Right renal cortex interstitium (tissue), 3 donors: ENCODE measurements around the gene TFCP2L1. TPM values are rescaled to one million over a fixed set of nuclear protein-coding genes. Genes with fewer than 3 reads are reported as not detected.

Source experiments
- DNase-seq, 3 donors: peaks; one replicate each; pipeline ENCODE4 v3.0.0-alpha.2; 2013; ENCODE audit warnings: low read depth in 3 of 3, low spot score in 2 of 3
- polyA plus RNA-seq, 3 donors: library from polyadenylated mRNA; unstranded; fragments of 120-200 nt; gene quantifications; one replicate each; pipeline ENCODE4 v1.2.1, GENCODE V29; 2013; ENCODE audit not compliant: insufficient read length in 3 of 3

TFCP2L1 gene
- polyA plus RNA-seq, 3 donors: 57.6 to 63.5 (median 62.1) TPM

DNA sequence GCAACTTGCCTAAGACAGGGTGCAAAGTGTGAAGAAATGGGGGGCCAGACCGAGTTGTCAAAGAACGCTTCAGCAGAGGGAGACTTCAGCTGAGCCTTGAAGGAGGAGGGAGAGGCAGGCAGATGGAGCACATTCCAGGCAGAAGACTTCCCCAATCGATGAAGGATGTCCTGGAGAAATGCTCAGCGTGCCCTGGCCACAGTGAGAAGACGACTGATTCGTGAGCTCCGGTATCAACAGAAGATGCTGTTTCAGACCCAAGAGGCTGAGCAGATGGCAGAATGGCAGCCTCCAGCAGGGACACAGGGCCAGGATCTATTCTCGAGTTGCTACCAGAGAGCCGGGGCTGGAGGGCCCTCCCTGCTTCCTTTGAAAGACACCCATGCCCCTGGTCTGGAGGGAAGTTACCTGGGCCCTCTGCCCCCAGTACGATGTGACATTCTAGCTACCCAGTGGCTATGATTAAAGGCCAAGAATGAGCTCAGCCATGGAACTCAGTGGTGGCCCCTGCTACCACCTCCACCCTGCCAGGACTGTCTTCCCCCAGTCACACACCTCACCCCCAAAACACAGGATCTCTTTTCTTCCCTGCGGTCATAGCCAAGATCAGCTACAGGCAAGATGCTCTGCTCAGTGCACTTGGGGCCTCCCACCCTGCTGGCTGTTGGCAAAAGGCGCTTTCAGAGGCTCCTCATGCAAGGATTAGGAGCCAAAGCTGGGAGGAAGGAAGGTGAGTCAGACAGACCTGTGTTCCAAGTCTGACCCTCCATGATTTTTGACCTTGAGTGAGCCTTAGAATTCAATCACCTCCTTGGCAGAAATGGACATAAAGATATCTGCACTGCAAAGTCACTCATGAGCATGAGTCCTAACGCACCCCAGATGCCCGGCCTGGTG is 84.3 kb downstream of the TFCP2L1 start:
- DNase-seq: no peak

DNA sequence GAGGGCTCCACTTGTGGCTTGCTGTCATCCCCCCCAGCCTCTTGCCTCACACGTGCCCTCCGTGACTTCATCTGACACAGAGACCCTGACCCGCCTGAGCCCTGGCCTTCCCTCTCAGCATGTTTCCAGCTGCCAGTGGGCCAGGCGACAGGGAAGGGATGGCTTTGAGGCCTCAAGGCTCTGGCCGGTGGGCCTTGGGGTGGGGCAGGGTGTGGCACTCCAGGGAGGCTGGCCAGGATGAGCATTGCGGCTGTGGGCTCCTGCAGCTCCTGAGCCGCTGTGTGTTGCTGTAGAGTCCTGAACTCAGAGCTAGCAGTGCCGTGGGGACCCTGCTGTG is 85.0 kb downstream of the TFCP2L1 start:
- no peak for DNase-seq

DNA sequence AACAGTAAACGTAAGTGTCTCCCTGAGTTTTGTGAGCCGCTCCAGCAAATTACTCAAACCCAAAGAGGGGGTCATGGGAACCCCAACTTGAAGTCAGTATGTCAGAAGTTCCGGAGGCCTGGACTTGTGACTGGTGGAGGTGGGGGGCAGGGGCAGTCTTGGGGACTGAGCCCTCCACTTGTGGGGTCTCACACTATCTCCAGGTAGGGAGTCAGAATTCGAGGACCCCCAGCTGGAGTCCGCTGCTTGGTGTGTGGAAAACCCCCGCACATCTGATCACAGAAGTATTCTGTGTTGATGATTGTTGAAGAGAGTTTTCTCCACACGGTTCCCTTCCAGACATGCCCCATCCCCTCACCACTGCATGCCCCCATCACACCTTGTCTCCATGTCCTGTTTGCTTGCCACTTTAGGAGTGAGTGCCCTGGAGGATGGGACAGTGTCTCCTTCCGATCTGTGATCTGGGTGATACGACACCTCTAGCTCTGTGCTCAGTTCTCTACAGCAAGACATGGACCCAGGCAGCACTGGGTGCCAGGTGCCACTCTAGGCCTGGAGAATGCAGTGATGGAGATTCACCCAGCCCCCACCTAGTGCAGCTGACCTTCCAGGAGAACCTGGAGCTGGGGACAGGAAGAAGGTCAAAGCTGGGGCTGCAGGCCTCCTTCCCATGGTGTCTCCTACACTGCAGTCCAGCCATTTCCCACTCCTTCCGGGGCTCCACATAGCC is 85.6 kb downstream of the TFCP2L1 start:
- DNase-seq: no peak

DNA sequence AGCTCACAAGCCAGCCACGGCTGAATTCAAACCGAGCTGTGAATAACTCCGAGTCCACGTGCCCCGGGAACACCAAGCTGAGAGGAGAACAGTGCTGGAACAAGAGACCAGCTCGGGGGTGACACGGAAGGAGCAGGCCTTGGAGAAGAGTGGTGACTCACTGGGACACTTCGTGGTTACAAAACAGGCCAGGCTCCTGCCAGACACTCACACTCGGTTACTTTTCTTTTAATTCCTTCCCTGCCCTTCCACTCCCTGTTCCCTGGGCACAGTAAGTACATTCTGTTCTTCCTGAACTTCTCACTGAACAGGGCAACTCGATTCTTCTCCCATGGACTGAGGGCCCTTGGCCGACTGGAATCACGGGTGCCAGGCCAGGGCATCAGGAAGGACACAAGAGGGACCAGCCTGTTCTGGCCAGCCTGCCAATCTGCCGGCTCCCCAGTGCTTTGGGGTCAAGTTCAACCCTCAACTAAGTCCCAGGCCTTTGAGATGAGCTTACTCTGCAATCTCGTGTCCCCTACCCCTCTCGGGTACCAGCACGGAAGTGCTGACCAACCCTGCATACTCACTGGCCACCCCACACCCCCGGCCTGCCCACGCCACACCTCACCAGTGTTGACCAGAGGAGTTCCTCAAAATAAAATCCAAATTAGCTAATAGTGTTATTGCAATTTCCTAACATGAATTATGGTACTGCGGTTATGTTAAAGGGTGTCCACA is 87.5 kb downstream of the TFCP2L1 start:
- DNase-seq: no peak

DNA sequence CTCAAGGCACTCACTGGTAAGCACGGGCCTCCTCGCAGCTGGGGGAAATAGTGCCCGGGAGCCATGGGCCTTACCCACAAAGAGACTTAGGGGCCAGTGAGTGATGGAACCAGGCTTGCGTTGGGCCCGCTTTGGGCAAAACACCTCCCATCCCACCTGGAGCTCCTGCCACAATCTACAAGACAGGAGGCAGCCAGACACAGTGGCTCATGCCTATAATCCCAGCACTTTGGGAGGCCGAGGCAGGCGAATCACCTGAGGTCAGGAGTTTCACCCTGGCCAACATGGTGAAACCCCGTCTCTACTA is 88.2 kb downstream of the TFCP2L1 start:
- DNase-seq: no peak

DNA sequence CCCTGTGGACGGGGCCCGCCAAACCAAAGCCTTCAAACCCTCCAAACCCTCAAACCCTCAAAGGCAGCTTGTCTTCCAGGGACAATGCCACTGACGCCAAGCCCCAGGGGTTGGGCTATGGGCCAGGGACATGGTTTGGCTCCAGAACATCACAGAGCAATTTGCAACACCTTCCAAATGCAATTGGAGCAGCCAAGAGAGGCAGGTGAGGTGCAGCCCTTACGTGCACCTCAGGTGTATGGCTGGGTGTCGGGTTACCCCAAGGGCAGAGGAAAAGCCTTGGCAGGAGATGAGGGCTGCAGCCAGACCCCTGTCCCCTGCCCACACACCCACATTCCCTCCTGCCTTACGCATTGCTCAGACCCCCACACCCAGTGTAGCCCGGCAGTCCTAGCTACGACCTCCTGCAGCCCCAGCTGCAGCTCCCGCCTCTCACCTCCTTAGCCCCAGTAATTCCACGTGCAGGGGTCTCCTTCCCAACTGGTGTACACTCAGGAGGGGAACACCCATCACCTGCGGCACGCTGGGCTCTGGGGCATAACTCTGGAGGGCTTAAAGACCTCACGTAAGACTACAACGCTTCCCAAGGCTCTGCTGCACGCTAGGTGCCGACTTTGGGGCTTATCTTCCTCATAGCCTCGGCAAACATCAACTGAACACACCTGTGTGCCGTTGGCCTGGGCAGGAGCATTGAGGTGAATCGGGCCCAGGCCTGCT is 88.7 kb downstream of the TFCP2L1 start:
- DNase-seq: no peak

DNA sequence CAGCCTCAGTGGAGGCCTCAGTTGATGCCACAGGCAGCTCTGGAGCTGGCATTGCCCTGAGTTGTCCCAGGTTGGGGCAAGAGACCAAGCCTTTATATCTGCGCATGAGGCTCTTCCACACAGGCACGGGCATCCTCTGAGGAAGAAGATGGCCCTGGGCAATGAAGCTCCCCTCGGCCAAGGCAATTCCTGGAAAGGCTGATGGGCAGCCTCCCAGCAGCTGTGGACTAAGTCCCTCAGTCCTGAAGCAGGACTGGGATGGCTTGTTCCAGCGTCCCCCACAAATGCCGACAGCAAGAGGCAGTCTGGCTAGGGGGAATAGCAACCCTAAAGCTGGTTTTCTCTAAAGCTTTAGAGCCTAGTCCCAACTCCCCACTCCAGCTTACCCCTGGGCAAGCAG is 90.0 kb downstream of the TFCP2L1 start:
- DNase-seq: no peak

DNA sequence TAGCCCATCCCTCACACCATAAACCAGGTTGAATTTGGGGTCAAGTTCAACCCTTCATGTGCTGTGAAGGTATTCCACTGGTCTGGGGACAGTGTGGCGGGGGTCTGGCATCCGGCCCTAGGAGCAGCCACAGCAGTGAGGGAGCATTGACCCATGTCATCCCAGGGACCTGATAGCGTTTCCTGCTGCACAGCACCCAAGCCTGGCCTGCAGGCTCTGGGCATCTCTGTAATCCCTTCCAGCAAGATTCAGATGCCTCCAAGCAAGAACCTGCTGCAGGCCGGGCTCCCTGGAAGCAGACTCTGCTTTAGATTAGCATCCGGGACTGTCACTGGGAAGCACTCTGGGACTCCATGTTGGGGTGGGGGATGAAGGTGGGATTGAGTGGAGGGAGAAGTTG is 90.4 kb downstream of the TFCP2L1 start:
- DNase-seq: no peak

DNA sequence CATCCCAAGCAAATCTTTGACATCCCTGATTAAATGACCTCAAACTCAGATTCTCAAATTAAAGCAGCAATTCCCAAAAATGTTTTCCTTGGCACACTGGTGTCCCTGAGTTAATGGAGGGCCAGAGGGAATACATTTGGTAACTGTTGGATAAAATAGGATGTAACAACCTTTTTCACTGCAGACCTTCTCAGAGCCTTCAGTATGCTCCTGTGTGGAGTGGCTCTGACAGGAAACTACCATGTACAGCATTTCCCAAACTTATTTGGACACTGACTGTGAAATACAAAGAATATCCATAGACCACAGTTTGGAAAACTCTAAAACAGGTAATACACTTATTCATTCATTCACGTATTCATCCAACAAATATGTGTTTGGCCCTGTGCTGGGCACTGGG is 91.8 kb downstream of the TFCP2L1 start:
- DNase-seq: no peak

DNA sequence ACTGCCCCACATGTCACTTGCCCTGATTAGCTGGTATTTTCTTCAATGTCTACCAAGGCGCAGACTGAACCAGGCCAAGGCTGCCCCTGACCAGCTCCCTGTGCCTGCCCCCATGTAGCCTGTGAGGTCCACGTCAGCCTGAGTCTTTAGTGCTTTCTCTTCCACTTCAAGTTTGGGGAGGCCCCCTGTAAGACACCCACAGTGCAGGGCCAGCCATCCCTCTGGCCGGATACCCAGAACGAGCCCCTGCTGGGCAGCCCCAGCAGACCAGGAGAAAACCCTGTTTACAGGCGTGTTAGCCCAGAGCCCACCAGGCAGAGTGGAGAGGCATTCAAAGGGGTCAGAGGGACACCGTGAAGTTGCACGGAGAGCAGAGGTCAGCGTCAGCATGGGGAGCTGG is 92.4 kb downstream of the TFCP2L1 start:
- DNase-seq: no peak

DNA sequence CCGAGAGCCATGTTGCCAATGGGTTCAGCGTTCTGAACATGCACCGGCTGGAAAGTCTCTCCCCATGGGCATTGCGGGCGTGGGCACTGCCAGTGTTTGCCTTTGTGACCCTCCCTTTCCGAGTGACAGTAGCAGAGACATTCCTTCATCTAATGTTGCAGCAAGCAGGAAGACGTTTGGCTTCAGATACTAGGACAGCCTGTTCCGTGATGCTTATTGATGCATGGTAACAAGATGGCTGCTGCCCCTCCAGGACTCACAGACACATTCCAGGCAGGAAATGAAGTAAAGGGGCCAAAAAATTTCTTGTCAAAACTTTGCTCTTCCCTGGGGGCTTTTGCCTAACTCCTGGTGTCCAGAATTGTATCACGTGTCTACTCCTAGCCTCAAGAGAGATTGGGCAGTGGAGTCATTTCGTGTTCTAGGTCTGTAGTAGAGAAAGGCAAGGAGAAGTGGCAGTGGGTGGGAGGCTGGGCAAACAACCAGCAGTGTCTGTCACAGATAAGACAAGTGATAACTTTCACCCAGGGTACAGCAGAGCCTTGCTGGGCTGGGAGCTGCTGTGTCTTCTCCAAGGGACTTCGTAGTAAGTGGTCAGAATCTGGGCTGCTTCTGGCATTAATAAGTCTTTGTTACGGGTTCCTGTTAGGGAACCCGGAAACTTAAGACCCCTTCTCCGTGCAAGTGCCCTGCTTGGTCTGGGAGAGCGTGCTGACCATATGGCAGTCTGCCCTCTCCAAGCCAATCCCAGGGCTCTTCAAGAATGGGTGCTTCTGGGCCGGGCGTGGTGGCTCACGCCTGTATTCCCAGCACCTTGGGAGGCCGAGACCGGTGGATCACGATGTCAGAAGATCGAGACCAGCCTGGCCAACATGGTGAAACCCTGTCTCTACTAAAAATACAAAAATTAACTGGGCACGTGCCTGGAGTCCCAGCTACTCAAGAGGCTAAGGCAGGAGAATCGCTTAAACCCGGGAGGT is 93.5 kb downstream of the TFCP2L1 start:
- DNase-seq: no peak

DNA sequence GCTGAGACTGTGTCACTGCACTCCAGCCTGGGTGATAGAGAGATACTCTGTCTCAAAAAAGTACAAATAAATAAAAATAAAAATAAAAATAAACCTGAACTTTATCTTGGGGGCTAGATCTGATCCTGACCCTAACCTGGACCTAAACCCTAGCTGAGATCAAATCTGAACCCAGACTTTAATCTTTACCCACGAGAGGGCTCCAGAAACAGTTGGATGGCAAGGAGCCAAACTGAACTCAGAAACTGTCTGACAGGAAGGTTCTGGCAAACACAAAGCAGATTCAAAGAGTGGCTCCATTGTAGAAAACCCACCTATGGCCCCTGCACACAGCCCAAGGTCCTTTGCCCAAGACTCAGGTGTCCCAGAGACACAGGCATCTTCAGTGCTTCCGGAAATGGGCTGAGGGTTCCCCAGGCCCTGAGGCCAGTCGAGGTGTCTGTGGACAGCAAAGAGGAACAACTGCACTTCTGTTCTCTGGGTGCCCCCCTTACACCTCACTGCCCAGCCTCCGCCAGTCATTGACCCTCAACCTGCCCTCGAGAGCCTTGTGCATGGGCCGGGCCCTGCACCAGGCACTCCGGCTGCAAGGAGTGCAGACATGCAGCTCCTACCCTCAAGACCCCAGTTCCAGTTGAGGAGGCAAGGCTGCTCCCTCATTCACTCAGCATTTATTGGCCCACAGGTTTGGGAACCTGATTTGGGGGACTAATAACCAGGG is 95.2 kb downstream of the TFCP2L1 start:
- DNase-seq: no peak

DNA sequence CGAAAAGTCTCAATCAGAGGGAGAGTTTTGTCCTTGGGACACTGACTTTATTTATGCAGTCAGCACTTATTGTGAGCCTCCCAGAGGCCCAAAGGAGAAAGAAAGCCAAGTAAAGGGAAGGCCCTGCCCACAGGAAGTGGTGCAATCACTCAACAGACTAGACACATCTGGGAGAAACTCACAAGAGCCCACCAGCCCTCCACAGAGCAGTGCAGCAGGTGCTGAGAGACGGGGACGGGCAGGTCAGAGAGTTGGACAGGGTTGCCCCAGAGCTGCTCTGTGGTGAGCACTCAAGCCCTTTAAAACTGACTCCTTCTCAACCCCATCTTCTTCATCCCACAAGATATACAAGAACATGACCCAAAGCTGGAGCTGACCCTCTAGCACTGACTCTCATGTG is 96.0 kb downstream of the TFCP2L1 start:
- DNase-seq: no peak

DNA sequence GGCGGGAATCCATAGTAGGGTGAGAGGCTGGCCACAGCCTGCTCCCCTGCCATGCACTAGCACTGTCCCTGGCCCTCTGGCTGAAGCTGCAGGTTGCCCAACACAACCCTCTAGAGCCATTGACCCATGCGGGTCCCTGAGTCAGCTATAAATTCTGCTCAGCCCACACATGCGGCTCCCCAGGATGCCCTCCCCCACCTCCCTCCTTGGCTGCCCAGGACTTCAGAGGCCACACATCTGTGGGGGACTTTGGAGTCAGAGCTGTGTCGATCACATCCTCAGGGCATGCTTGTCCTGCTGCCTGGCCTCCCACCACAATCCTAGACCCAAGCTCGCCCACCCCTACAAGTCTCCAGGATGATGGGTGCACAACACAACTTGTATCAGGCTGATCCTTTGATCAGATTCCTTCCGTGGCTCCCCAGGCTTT is 97.0 kb downstream of the TFCP2L1 start:
- DNase-seq: no peak

DNA sequence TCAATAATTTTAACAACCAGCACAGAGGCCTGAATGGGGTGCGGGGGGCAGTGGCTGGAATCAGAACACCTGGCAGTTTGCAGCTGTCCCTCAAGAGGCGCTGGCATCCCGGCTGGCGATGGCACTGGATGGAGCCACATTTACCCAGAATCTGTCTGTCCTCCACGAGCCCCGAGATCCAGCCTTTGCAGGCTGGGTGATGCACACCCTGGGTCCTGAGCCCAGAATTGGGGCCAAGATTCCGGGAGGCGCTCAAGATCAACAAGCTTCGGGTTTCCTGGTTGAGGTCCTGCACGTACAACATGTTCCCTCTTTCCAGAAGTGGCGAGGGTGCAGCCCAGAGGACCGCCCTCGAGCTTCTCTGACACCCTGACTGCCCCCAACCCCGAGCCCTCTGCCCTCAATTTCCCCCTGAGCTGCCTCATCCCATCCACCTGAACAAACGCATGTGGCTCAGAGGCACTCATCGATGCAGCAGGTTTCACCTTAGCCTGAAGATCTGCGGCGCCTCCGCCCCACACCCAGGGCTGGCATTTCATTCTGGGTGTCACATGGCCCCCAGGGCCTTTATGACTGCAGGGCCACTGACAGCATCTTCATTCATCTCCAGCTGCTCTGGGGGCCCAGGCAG is 97.5 kb downstream of the TFCP2L1 start:
- DNase-seq: no peak

DNA sequence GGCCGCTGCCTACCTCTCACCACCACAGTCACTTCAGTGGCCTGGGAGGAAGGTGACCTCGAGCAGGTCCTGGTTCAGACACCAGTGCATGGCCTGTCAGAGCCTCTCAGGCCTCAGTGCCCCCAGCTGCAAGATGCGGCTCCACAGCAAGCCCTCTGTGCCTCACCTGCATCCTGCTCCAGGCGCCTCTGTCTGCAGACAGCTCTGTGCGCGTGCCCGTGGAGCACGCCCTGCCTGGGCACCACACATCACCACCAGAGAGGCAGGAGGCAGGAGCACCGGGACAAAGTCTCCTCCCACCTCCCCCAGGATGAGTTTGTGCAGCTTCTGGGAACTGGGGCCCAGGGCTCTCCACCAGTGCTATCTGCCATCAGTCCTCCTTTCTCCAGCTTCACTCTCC is 98.7 kb downstream of the TFCP2L1 start:
- no peak for DNase-seq

DNA sequence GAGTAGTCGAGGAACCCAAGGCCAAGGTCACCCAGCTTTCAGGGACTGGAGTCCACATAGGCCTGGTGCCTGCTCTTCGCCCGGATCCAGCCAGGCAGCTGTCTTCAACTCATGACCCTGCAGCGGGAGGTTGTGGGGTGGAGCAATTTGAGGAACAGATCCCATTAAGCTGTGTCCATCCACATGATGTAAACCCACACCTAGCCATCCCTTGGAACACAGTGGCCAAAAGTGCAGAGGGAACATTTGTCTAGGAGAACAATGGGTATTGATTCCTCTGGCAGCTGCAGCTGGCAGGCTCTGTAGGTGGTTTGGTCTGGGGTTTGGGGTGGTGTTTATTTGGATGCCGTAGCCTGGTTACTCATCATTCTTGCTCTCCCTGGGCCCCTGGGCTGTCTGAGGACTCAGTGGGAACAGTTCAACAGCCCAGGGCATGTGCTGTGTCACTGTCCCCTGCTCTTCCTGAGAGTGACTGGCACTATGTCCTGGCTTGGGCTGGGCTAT is 99.4 kb downstream of the TFCP2L1 start:
- no peak for DNase-seq

DNA sequence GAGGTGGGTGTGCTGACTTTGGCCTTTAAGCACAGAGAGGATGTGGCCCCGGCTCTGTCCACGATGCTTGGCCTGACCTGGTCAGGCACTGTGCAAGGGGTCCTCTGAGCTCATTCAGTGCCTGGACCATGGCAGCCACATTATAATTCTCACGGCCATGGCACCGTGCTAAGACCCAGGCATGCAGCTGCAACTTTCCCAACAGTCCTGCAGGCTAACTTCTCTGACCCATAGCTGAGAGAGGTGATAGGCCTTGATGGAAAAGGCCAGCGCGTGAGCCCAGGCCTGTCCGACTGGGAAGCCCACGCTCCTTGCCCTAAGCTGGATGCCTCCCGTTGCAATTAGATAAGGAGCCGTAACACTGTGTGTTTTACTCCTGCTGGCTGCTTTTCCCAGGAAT is 99.9 kb downstream of the TFCP2L1 start:
- DNase-seq: no peak
